Mucosa of descending colon (tissue), 3 donors: Measurements from ENCODE around the gene RASD1. TPM values are rescaled to one million over a fixed set of nuclear protein-coding genes. Genes with fewer than 3 reads are reported as not detected.

Source experiments
- ATAC-seq: fragments of 200-7000 bp; cut with Tn5 transposase; one replicate; pipeline ENCODE4 v1.9.1; 2020; ENCODE audit warnings: mild to moderate bottlenecking, moderate library complexity
- DNase-seq, 3 donors: peaks; one replicate each; pipeline ENCODE4 v3.0.0-alpha.2; 2020
- H3K36me3 ChIP-seq: fragments of 200-600 bp; one replicate; pipeline ENCODE4 v1.8.0; 2021; ENCODE audit warnings: low read depth, mild to moderate bottlenecking
- H3K4me1 ChIP-seq: fragments of 200-600 bp; one replicate; pipeline ENCODE4 v1.8.0; 2021; ENCODE audit warnings: low read depth, mild to moderate bottlenecking
- H3K4me3 ChIP-seq: fragments of 200-600 bp; one replicate; pipeline ENCODE4 v1.8.0; 2021; ENCODE audit warnings: mild to moderate bottlenecking
- H3K9me3 ChIP-seq: fragments of 200-600 bp; one replicate; pipeline ENCODE4 v1.8.0; 2021; ENCODE audit warnings: mild to moderate bottlenecking
- CTCF ChIP-seq: fragments of 200-600 bp; IDR thresholded peaks from one replicate; pipeline ENCODE4 v1.8.0; 2022; ENCODE audit warnings: antibody characterized with exemption, mild to moderate bottlenecking
- intact Hi-C, 2 donors: fragments of 100-400 bp; cut with DNase I in 1 of 2; cut with micrococcal nuclease in 1 of 2; formaldehyde crosslinking; loops; one replicate each; pipeline versions ENCODE4 v1.11.0 to v1.11.1; 2022; cut with DNase I, micrococcal nuclease
- total RNA-seq, 3 donors: library from RNA; stranded (reverse); fragmentation: NEBNext Ultra II Directional in 2 of 3; extraction: Animal tissue kit (Norgen Biotek cat#: 25700) in 2 of 3; gene quantifications; one replicate each; pipeline versions ENCODE4 v1.2.1 to v1.2.4, GENCODE V29; 2021 to 2023
- donor health status: DM: no; HTN: no; CAD: no; lungs with moderate emphysema.
- donor health status: DM: no; HTN: no; CAD: no.
- donor health status: DM: no; HTN: yes; CAD: no.

RASD1 gene
- total RNA-seq, 3 donors from 2014 or later = 10.8 to 27.8 (median 19.2) TPM

- Histone ChIP-seq H3K9me3 (no peaks in the 10 kb centered on the region), H3K4me3 (no peak overlapping the region), H3K36me3 (no peaks in the 10 kb centered on the region), H3K4me1 (no peaks in the 10 kb centered on the region)
- no peak for TF ChIP-seq CTCF
- intact Hi-C loops = no loop called here
- ATAC-seq (peak; percentile 77), DNase-seq (peak in 1 of 3 donors; percentile 35)
Observed at GRCh38 chr17:17445925-17446665, 50.1 kb downstream of the RASD1 start.

- intact Hi-C loops = no loop called here
- DNase-seq (no peak), ATAC-seq (no peak)
- Histone ChIP-seq H3K36me3 (no peaks in the 10 kb centered on the region), H3K9me3 (no peaks in the 10 kb centered on the region), H3K4me3 (no peak overlapping the region), H3K4me1 (no peaks in the 10 kb centered on the region)
- TF ChIP-seq CTCF = no peak
Observed at GRCh38 chr17:17445296-17445924, 50.8 kb downstream of the RASD1 start.

Other genes with a start within 250 kb of the RASD1 start
- 10 to 100 TPM; 35.9 to 60.5 (median 42.2) TPM for gene COPS3, start 215.1 kb downstream of the RASD1 start, total RNA-seq
- gene NT5M, start 193.0 kb downstream of the RASD1 start, total RNA-seq = 1 to 10 TPM; 1.7 to 4.5 (median 2.2) TPM
- gene MED9, start 19.4 kb downstream of the RASD1 start, total RNA-seq = 10 to 100 TPM; 17.9 to 23.1 (median 20.3) TPM
- gene PEMT, start 95.3 kb upstream of the RASD1 start, total RNA-seq = 10 to 100 TPM; 15.4 to 18.3 (median 16.1) TPM
- gene RAI1, start 185.1 kb upstream of the RASD1 start, total RNA-seq = 10 to 100 TPM; 12.9 to 29.2 (median 17.0) TPM